Osteocyte (in vitro differentiated cells): ENCODE measurements around the gene KIF26A. TPM values are rescaled to one million over a fixed set of nuclear protein-coding genes. Genes with fewer than 3 reads are reported as not detected.
"Not testable (repeated sequence)": the region's sequence is repeated elsewhere in the genome, so short reads cannot be mapped to it uniquely, and the experiment has no call there.

Experiments
- DNase-seq: peaks from one replicate; pipeline ENCODE4 v3.0.0; 2021; ENCODE audit warnings: mixed read lengths; ENCODE audit not compliant: unreplicated experiment; ENCODE audit errors: extremely low spot score
- H3K27ac Mint-ChIP-seq: one replicate; pipeline ENCODE4 v1.8.0; 2021; ENCODE audit warnings: mild to moderate bottlenecking, mixed read lengths; ENCODE audit not compliant: unreplicated experiment
- H3K27me3 Mint-ChIP-seq: one replicate; pipeline ENCODE4 v1.8.0; 2021; ENCODE audit warnings: mixed read lengths; ENCODE audit not compliant: unreplicated experiment
- H3K36me3 Mint-ChIP-seq: one replicate; pipeline ENCODE4 v1.8.0; 2021; ENCODE audit warnings: mixed read lengths; ENCODE audit not compliant: unreplicated experiment
- H3K4me1 Mint-ChIP-seq: one replicate; pipeline ENCODE4 v1.8.0; 2021; ENCODE audit warnings: mixed read lengths; ENCODE audit not compliant: unreplicated experiment
- H3K4me3 Mint-ChIP-seq: one replicate; pipeline ENCODE4 v1.8.0; 2021; ENCODE audit warnings: mild to moderate bottlenecking, moderate library complexity, mixed read lengths; ENCODE audit not compliant: unreplicated experiment
- H3K9me3 Mint-ChIP-seq: one replicate; pipeline ENCODE4 v1.8.0; 2021; ENCODE audit warnings: mixed read lengths; ENCODE audit not compliant: unreplicated experiment
- total RNA-seq: library from RNA; stranded (reverse); gene quantifications from 2 replicates; pipeline ENCODE4 v1.2.1, GENCODE V29; 2021
- TF ChIP-seq, protein P1 (sequence below): fragments of 200-600 bp; sonication (generic); IDR thresholded peaks from 2 replicates; pipeline ENCODE4 v1.5.0; 2021; ENCODE audit warnings: antibody characterized with exemption, mild to moderate bottlenecking, moderate library complexity

Gene KIF26A
- total RNA-seq, 1 donor from 2014 or later: 4.5 TPM

GRCh38 chr14:104152246-104152575, 13.8 kb downstream of the KIF26A start:
- peaks cover 25% of the 10 kb centered on the region for H3K4me1 Mint-ChIP-seq

DNA sequence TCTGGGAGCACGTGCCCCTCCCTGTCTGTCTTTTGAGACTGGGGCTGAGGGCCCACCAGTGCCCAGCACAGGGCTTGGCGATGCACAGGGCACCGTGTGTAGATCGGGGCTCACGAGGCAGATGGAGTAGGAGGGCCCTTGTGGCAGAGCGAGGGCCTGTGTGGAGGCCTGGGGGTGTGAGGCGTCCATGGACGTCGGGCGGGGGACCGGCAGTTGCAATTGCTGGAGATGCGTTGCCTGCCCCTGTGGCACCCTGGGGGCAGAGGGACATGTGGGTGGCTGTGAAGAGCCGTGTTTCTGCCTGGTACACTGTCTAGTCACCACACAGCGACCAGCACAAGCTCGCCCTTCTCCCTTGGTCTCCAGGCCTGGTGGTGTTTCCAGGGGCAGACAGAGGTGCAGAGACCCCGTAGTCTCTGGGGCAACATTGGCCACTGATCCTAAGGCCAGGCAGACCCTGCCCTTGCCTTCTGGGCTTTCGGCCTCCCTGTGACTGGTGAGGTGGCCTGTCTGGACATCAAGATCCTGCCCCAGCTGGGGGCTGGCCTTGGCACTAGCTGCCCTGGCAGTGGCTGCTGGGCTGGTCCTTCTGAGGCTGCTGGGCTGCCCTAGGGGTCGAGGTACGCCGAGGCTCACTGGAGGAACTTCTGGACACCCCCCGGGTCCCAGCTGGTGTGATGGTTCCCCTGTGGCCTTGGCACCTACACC, 14.5 kb downstream of the KIF26A start:
- H3K27ac Mint-ChIP-seq: no peak overlapping the region
- TF ChIP-seq, protein P1, sequence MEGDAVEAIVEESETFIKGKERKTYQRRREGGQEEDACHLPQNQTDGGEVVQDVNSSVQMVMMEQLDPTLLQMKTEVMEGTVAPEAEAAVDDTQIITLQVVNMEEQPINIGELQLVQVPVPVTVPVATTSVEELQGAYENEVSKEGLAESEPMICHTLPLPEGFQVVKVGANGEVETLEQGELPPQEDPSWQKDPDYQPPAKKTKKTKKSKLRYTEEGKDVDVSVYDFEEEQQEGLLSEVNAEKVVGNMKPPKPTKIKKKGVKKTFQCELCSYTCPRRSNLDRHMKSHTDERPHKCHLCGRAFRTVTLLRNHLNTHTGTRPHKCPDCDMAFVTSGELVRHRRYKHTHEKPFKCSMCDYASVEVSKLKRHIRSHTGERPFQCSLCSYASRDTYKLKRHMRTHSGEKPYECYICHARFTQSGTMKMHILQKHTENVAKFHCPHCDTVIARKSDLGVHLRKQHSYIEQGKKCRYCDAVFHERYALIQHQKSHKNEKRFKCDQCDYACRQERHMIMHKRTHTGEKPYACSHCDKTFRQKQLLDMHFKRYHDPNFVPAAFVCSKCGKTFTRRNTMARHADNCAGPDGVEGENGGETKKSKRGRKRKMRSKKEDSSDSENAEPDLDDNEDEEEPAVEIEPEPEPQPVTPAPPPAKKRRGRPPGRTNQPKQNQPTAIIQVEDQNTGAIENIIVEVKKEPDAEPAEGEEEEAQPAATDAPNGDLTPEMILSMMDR: no peak

More at GRCh38 chr14:104152246-104152575, 13.8 kb downstream of the KIF26A start:
- TF ChIP-seq, protein P1: no peak
- no peaks in the 10 kb centered on the region for H3K36me3 Mint-ChIP-seq
- no peak overlapping the region for H3K4me3 Mint-ChIP-seq
- DNase-seq: no peak
- no peaks in the 10 kb centered on the region for H3K9me3 Mint-ChIP-seq
- no peaks in the 10 kb centered on the region for H3K27me3 Mint-ChIP-seq
- H3K27ac Mint-ChIP-seq: no peak overlapping the region

GRCh38 chr14:104153394-104153755, 15.0 kb downstream of the KIF26A start:
- H3K27me3 Mint-ChIP-seq, H3K36me3 Mint-ChIP-seq, H3K9me3 Mint-ChIP-seq, H3K27ac Mint-ChIP-seq, DNase-seq, H3K4me3 Mint-ChIP-seq: not testable (repeated sequence)
- H3K4me1 Mint-ChIP-seq: peaks cover 16% of the 10 kb centered on the region

More for the DNA sequence above, 14.5 kb downstream of the KIF26A start:
- DNase-seq: no peak
- H3K4me3 Mint-ChIP-seq: no peak overlapping the region
- H3K27me3 Mint-ChIP-seq: no peaks in the 10 kb centered on the region
- H3K36me3 Mint-ChIP-seq: no peaks in the 10 kb centered on the region
- no peaks in the 10 kb centered on the region for H3K9me3 Mint-ChIP-seq
- H3K4me1 Mint-ChIP-seq: peaks cover 21% of the 10 kb centered on the region

GRCh38 chr14:104154246-104154645, 15.9 kb downstream of the KIF26A start:
- no peaks in the 10 kb centered on the region for H3K36me3 Mint-ChIP-seq
- peaks cover 9% of the 10 kb centered on the region for H3K4me1 Mint-ChIP-seq
- TF ChIP-seq, protein P1: no peak
- H3K27me3 Mint-ChIP-seq: no peaks in the 10 kb centered on the region
- no peak for DNase-seq
- no peak overlapping the region for H3K27ac Mint-ChIP-seq
- no peaks in the 10 kb centered on the region for H3K9me3 Mint-ChIP-seq
- H3K4me3 Mint-ChIP-seq: no peak overlapping the region

DNA sequence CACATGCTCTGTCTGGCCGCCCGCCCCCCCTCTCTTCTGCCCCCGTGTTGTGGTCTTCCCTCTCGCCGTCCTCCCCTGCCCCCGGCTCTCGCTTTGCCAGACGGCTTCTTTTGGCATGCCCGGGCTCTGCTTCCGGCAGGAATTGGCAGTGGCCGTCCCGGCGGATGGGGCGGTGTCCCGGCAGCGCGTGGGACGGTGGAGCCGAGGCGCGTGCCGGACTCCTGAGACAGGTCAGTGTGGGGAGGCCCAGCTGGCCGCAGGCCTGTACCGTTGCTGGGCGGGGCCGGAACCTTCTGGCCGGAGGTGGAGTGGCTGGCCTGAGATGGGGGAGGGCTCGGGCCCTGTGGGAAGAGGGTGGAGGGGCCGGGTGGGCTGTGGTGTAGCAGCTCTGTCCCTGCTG, 17.1 kb downstream of the KIF26A start:
- Mint-ChIP-seq H3K9me3 (no peaks in the 10 kb centered on the region), H3K27me3 (no peaks in the 10 kb centered on the region), H3K4me1 (peaks cover 2% of the 10 kb centered on the region), H3K4me3 (no peak overlapping the region), H3K36me3 (no peaks in the 10 kb centered on the region), H3K27ac (no peak overlapping the region)
- TF ChIP-seq, protein P1: no peak
- DNase-seq: no peak
